Osteoblast (primary cell): ENCODE data around the gene PDP2. TPM values are rescaled to one million over a fixed set of nuclear protein-coding genes. Genes with fewer than 3 reads are reported as not detected.
A peak's percentile ranks its signal among the peaks of the same experiment; 100 is the strongest.

Source experiments
- DNase-seq: peaks from one replicate; pipeline ENCODE4 v3.0.0; 2011; ENCODE audit warnings: low spot score, mixed read lengths; ENCODE audit not compliant: insufficient read length; ENCODE audit errors: missing footprints
- H2AFZ ChIP-seq: 2 replicates; pipeline ENCODE4 v1.6.0; 2011; ENCODE audit warnings: mild to moderate bottlenecking, low read length
- H3K27ac ChIP-seq: 2 replicates; pipeline ENCODE4 v1.5.1; 2011; ENCODE audit warnings: mild to moderate bottlenecking, low read depth, low read length, moderate library complexity
- H3K27me3 ChIP-seq: 2 replicates; pipeline ENCODE4 v1.6.0; 2012; ENCODE audit warnings: mild to moderate bottlenecking, control low read depth, inconsistent platforms, low read length, moderate library complexity; ENCODE audit not compliant: insufficient read depth
- H3K36me3 ChIP-seq: 2 replicates; pipeline ENCODE4 v1.5.1; 2011; ENCODE audit warnings: mild to moderate bottlenecking, low read length, control low read depth, moderate library complexity; ENCODE audit not compliant: insufficient read depth
- H3K4me1 ChIP-seq: 2 replicates; pipeline ENCODE4 v1.5.1; 2011; ENCODE audit warnings: mild to moderate bottlenecking, low read length, control low read depth, moderate library complexity; ENCODE audit not compliant: insufficient read depth
- H3K4me2 ChIP-seq: 2 replicates; pipeline ENCODE4 v1.6.0; 2011; ENCODE audit warnings: mild to moderate bottlenecking, low read length; ENCODE audit not compliant: insufficient read depth
- H3K4me3 ChIP-seq: fragments of 200-600 bp; sonication (generic); 3 replicates; pipeline ENCODE4 v1.5.1; 2012; ENCODE audit warnings: mild to moderate bottlenecking, low read length, inconsistent platforms; ENCODE audit not compliant: insufficient read depth
- H3K79me2 ChIP-seq: 2 replicates; pipeline ENCODE4 v1.6.0; 2012; ENCODE audit warnings: mild to moderate bottlenecking, low read length, control low read depth, inconsistent platforms; ENCODE audit not compliant: insufficient read depth
- H3K9me3 ChIP-seq: 2 replicates; pipeline ENCODE4 v1.5.1; 2011; ENCODE audit warnings: low read depth, low read length, control low read depth
- H4K20me1 ChIP-seq: 2 replicates; pipeline ENCODE4 v1.6.0; 2012; ENCODE audit warnings: mild to moderate bottlenecking, low read length, control low read depth; ENCODE audit not compliant: insufficient read depth
- CTCF ChIP-seq: IDR thresholded peaks from 2 replicates; pipeline ENCODE4 v1.5.1; 2011; ENCODE audit warnings: mild to moderate bottlenecking, low read depth, low read length, moderate library complexity; ENCODE audit errors: extremely low read depth
- total RNA-seq: library from RNA; depleted of rRNA; stranded (reverse); fragments of >200 nt; gene quantifications from 2 replicates; pipeline ENCODE4 v1.2.3, GENCODE V29; 2012

The PDP2 gene
- total RNA-seq, 1 donor, result 13.8 TPM

- no peak overlapping the region for H3K27ac ChIP-seq
- H2AFZ ChIP-seq, result no peak overlapping the region
- H3K36me3 ChIP-seq, result no peaks in the 10 kb centered on the region
- H3K4me2 ChIP-seq, result no peak overlapping the region
- peaks cover 15% of the 10 kb centered on the region for H3K4me1 ChIP-seq
- H3K4me3 ChIP-seq, result no peak overlapping the region
- DNase-seq, result peak; percentile 80
- H4K20me1 ChIP-seq, result no peaks in the 10 kb centered on the region
- no peaks in the 10 kb centered on the region for H3K79me2 ChIP-seq
- H3K9me3 ChIP-seq, result no peaks in the 10 kb centered on the region
- H3K27me3 ChIP-seq, result peaks cover 17% of the 10 kb centered on the region
- TF ChIP-seq CTCF, result no peak
Measured at GRCh38 chr16:66904846-66905632, 24.7 kb downstream of the PDP2 start.

- no peak overlapping the region for H2AFZ ChIP-seq
- H3K79me2 ChIP-seq, result no peaks in the 10 kb centered on the region
- H3K4me1 ChIP-seq, result peaks cover 8% of the 10 kb centered on the region
- no peaks in the 10 kb centered on the region for H4K20me1 ChIP-seq
- peaks cover 17% of the 10 kb centered on the region for H3K27me3 ChIP-seq
- no peaks in the 10 kb centered on the region for H3K36me3 ChIP-seq
- no peak overlapping the region for H3K4me3 ChIP-seq
- no peak for TF ChIP-seq CTCF
- no peaks in the 10 kb centered on the region for H3K9me3 ChIP-seq
- H3K27ac ChIP-seq, result no peak overlapping the region
- no peak overlapping the region for H3K4me2 ChIP-seq
- peak; percentile 63 for DNase-seq
Measured at GRCh38 chr16:66905633-66906539, 25.6 kb downstream of the PDP2 start.

GRCh38 chr16:66906916-66907836 is 26.9 kb downstream of the PDP2 start:
- H3K27me3 ChIP-seq, result peaks cover 19% of the 10 kb centered on the region
- no peak overlapping the region for H2AFZ ChIP-seq
- H3K4me1 ChIP-seq, result peaks cover 3% of the 10 kb centered on the region
- no peaks in the 10 kb centered on the region for H3K9me3 ChIP-seq
- H3K4me3 ChIP-seq, result no peak overlapping the region
- H3K36me3 ChIP-seq, result no peaks in the 10 kb centered on the region
- DNase-seq, result peak; percentile 81
- H3K4me2 ChIP-seq, result no peak overlapping the region
- TF ChIP-seq CTCF, result no peak
- no peaks in the 10 kb centered on the region for H3K79me2 ChIP-seq
- H4K20me1 ChIP-seq, result no peaks in the 10 kb centered on the region
- no peak overlapping the region for H3K27ac ChIP-seq
